Hepatocyte (in vitro differentiated cells): ENCODE results near the gene RNF32.

Source experiments
- EZH2 ChIP-seq: fragments of 200-600 bp; sonication (generic); IDR thresholded peaks from 2 replicates; pipeline ENCODE4 v1.6.1; 2016; ENCODE audit warnings: antibody characterized with exemption, mild to moderate bottlenecking, borderline replicate concordance
- EZH2phosphoT487 ChIP-seq: fragments of 200-600 bp; sonication (generic); IDR thresholded peaks from one replicate; pipeline ENCODE4 v1.6.1; 2018; ENCODE audit warnings: antibody characterized with exemption, mild to moderate bottlenecking, low read depth, moderate library complexity; ENCODE audit not compliant: unreplicated experiment, severe bottlenecking
- TF ChIP-seq, protein P1 (sequence below): fragments of 200-600 bp; sonication (generic); IDR thresholded peaks from 2 replicates; pipeline ENCODE4 v1.5.1; 2016; ENCODE audit warnings: antibody characterized with exemption, mild to moderate bottlenecking; ENCODE audit not compliant: poor library complexity

GRCh38 chr7:156611014-156612010 lies 29.3 kb upstream of the RNF32 start:
- TF ChIP-seq, protein P1, sequence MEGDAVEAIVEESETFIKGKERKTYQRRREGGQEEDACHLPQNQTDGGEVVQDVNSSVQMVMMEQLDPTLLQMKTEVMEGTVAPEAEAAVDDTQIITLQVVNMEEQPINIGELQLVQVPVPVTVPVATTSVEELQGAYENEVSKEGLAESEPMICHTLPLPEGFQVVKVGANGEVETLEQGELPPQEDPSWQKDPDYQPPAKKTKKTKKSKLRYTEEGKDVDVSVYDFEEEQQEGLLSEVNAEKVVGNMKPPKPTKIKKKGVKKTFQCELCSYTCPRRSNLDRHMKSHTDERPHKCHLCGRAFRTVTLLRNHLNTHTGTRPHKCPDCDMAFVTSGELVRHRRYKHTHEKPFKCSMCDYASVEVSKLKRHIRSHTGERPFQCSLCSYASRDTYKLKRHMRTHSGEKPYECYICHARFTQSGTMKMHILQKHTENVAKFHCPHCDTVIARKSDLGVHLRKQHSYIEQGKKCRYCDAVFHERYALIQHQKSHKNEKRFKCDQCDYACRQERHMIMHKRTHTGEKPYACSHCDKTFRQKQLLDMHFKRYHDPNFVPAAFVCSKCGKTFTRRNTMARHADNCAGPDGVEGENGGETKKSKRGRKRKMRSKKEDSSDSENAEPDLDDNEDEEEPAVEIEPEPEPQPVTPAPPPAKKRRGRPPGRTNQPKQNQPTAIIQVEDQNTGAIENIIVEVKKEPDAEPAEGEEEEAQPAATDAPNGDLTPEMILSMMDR = no peak
- TF ChIP-seq EZH2phosphoT487 (no peak), EZH2 (no peak)
